Activated CD4-positive, alpha-beta T cell treated with anti-CD3 and anti-CD28 coated beads for 48 hours (primary cell): ENCODE data around the gene NOP16.

Experiments
- DNase-seq: peaks from one replicate; pipeline ENCODE4 v3.0.0-alpha.2; 2020

Gene NOP16

GRCh38 chr5:176384366-176384930, 4.0 kb downstream of the NOP16 start:
- DNase-seq: no peak

GRCh38 chr5:176383961-176384360, 4.4 kb downstream of the NOP16 start:
- no peak for DNase-seq

- DNase-seq: no peak
These were observed 5.0 kb downstream of the NOP16 start for GRCh38 chr5:176383248-176383905.

GRCh38 chr5:176382721-176383120, 5.7 kb downstream of the NOP16 start:
- no peak for DNase-seq

GRCh38 chr5:176381979-176382378, 6.4 kb downstream of the NOP16 start:
- no peak for DNase-seq

- no peak for DNase-seq
These were observed 7.0 kb downstream of the NOP16 start for GRCh38 chr5:176381423-176381822.

GRCh38 chr5:176379881-176380280, 8.5 kb downstream of the NOP16 start:
- DNase-seq: no peak

- no peak for DNase-seq
These were observed 15.1 kb downstream of the NOP16 start for GRCh38 chr5:176373100-176373818.

- no peak for DNase-seq
These were observed 16.5 kb downstream of the NOP16 start for GRCh38 chr5:176371621-176372539.

GRCh38 chr5:176369934-176370711, 18.3 kb downstream of the NOP16 start:
- DNase-seq: no peak

- no peak for DNase-seq
These were observed 19.7 kb downstream of the NOP16 start for GRCh38 chr5:176368726-176369125.

- DNase-seq: no peak
These were observed 22.0 kb downstream of the NOP16 start for GRCh38 chr5:176366232-176366894.

- DNase-seq: peak; percentile 73
These were observed 22.8 kb downstream of the NOP16 start, which contains the start of gene ARL10 for GRCh38 chr5:176365351-176366231. ARL10 (plus strand) TSS chr5:176365487; CDS start chr5:176365564, 77 bp downstream.

GRCh38 chr5:176364765-176365350, 23.5 kb downstream of the NOP16 start:
- DNase-seq: no peak

- DNase-seq: no peak
These were observed 26.2 kb downstream of the NOP16 start for GRCh38 chr5:176362233-176362490.

GRCh38 chr5:176361437-176362232, 26.8 kb downstream of the NOP16 start, which contains the start of gene KIAA1191:
KIAA1191 (minus strand) TSS chr5:176361764; CDS start chr5:176359508, 2,256 bp downstream.
- peak; percentile 95 for DNase-seq

GRCh38 chr5:176360894-176361436, 27.4 kb downstream of the NOP16 start:
- DNase-seq: no peak

- no peak for DNase-seq
These were observed 28.7 kb downstream of the NOP16 start for GRCh38 chr5:176359658-176360057.

GRCh38 chr5:176356179-176356566, 32.2 kb downstream of the NOP16 start:
- DNase-seq: no peak
